H1 (cell line): ENCODE data around the gene WDR90.

Experiments used
- EZH2 ChIP-seq: fragments of 200-600 bp; sonication (generic); IDR thresholded peaks from 2 replicates; pipeline ENCODE4 v1.7.1; 2012; ENCODE audit warnings: low read depth, mild to moderate bottlenecking, moderate library complexity, low read length, inconsistent platforms; ENCODE audit not compliant: severe bottlenecking
- FOSL1 ChIP-seq: IDR thresholded peaks from 2 replicates; pipeline ENCODE4 v1.6.1; 2011; ENCODE audit warnings: mild to moderate bottlenecking, low read depth, low read length, moderate library complexity; ENCODE audit not compliant: insufficient read depth
- JUND ChIP-seq: IDR thresholded peaks from 2 replicates; pipeline ENCODE4 v1.6.1; 2011; ENCODE audit warnings: mild to moderate bottlenecking, improper control_type of control experiment, low read length
- KDM5A ChIP-seq: fragments of 200-600 bp; IDR thresholded peaks from 2 replicates; pipeline ENCODE4 v1.7.1; 2012; ENCODE audit warnings: mild to moderate bottlenecking, low read length, inconsistent platforms, mixed read lengths
- RXRA ChIP-seq: IDR thresholded peaks from 2 replicates; pipeline ENCODE4 v1.6.1; 2011; ENCODE audit warnings: low read depth, mild to moderate bottlenecking, low read length, moderate library complexity; ENCODE audit not compliant: insufficient read depth
- TF ChIP-seq, protein P1 (sequence below), 3 experiments: IDR thresholded peaks; 1 replicate in 2 of 3; 2 replicates in 1 of 3; pipeline versions ENCODE4 v1.5.1 to v1.6.1; 2011; ENCODE audit warnings: low read length in 3 of 3, mild to moderate bottlenecking in 3 of 3, inconsistent platforms in 2 of 3, low read depth in 1 of 3, moderate library complexity in 1 of 3; ENCODE audit not compliant: insufficient read depth in 1 of 3; ENCODE audit errors: control extremely low read depth in 1 of 3

GRCh38 chr16:624526-625070 is 24.6 kb upstream of the WDR90 start:
- TF ChIP-seq FOSL1: no peak
- no peak for TF ChIP-seq JUND
- TF ChIP-seq, protein P1, sequence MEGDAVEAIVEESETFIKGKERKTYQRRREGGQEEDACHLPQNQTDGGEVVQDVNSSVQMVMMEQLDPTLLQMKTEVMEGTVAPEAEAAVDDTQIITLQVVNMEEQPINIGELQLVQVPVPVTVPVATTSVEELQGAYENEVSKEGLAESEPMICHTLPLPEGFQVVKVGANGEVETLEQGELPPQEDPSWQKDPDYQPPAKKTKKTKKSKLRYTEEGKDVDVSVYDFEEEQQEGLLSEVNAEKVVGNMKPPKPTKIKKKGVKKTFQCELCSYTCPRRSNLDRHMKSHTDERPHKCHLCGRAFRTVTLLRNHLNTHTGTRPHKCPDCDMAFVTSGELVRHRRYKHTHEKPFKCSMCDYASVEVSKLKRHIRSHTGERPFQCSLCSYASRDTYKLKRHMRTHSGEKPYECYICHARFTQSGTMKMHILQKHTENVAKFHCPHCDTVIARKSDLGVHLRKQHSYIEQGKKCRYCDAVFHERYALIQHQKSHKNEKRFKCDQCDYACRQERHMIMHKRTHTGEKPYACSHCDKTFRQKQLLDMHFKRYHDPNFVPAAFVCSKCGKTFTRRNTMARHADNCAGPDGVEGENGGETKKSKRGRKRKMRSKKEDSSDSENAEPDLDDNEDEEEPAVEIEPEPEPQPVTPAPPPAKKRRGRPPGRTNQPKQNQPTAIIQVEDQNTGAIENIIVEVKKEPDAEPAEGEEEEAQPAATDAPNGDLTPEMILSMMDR (IDR thresholded peaks at IDR 0.05; ENCODE audit: control extremely low read depth in 1 of 3, insufficient read depth in 1 of 3, low read depth in 1 of 3, low read length in 3 of 3): no peak
- TF ChIP-seq RXRA: no peak
- no peak for TF ChIP-seq EZH2
- TF ChIP-seq KDM5A: no peak
